ENCODE results near the gene BSX.

- TF ChIP-seq CTCF (IDR thresholded peaks at IDR 0.05) = no peak
- TF ChIP-seq EP300 (IDR thresholded peaks at IDR 0.05) = no peak
- TF ChIP-seq POLR2A (IDR thresholded peaks at IDR 0.05; ENCODE audit: low read depth) = no peak
- no peak for TF ChIP-seq POLR2AphosphoS5 (IDR thresholded peaks at IDR 0.05)
Observed at GRCh38 chr11:122976734-122977469, 4.7 kb downstream of the BSX start.

Measured in esophagus muscularis mucosa (tissue), 4 donors.